Spleen (tissue), 11 donors: ENCODE data around the gene PRKAR2A. TPM values are rescaled to one million over a fixed set of nuclear protein-coding genes. Genes with fewer than 3 reads are reported as not detected.

Experiments
- DNase-seq: peaks from one replicate; pipeline ENCODE4 v3.0.0-alpha.2; 2020
- H3K27ac ChIP-seq, 8 donors: fragments of 200-600 bp; sonication (generic) in 7 of 8; 1 replicate in 4 of 8; 2 replicates in 4 of 8; pipeline versions ENCODE4 v1.5.0 to v1.8.0; 2016 to 2021; ENCODE audit warnings: inconsistent platforms in 4 of 8, mild to moderate bottlenecking in 4 of 8, moderate library complexity in 1 of 8
- H3K27me3 ChIP-seq, 7 donors: fragments of 200-600 bp; sonication (generic) in 6 of 7; replicated peaks in 1 of 7; 1 replicate in 4 of 7; 2 replicates in 3 of 7; pipeline versions ENCODE4 v1.5.0 to v1.8.0; 2016 to 2021; ENCODE audit warnings: inconsistent platforms in 3 of 7, mild to moderate bottlenecking in 1 of 7
- H3K36me3 ChIP-seq, 6 donors: fragments of 200-600 bp; sonication (generic) in 5 of 6; 1 replicate in 4 of 6; 2 replicates in 2 of 6; pipeline versions ENCODE4 v1.5.0 to v1.8.0; 2016 to 2021; ENCODE audit warnings: inconsistent platforms in 2 of 6
- H3K4me1 ChIP-seq, 6 donors: fragments of 200-600 bp; sonication (generic) in 5 of 6; 1 replicate in 3 of 6; 2 replicates in 3 of 6; pipeline versions ENCODE4 v1.5.0 to v1.8.0; 2016 to 2021; ENCODE audit warnings: inconsistent platforms in 3 of 6
- H3K4me3 ChIP-seq, 8 donors: fragments of 200-600 bp; sonication (generic) in 7 of 8; 1 replicate in 4 of 8; 2 replicates in 4 of 8; pipeline versions ENCODE4 v1.5.0 to v1.8.0; 2016 to 2021; ENCODE audit warnings: inconsistent platforms in 4 of 8, mild to moderate bottlenecking in 4 of 8, moderate library complexity in 2 of 8
- H3K9me3 ChIP-seq, 8 donors: fragments of 200-600 bp; sonication (generic) in 7 of 8; 1 replicate in 4 of 8; 2 replicates in 4 of 8; pipeline versions ENCODE4 v1.5.0 to v1.8.0; 2016 to 2021; ENCODE audit warnings: inconsistent platforms in 4 of 8
- POLR2A ChIP-seq, 3 donors: fragments of 450-650 bp; IDR thresholded peaks; one replicate each; pipeline ENCODE4 v1.5.1; 2017; ENCODE audit warnings: antibody characterized with exemption in 3 of 3, mild to moderate bottlenecking in 1 of 3
- POLR2AphosphoS5 ChIP-seq, 3 donors: sonication (generic); formaldehyde crosslinking; IDR thresholded peaks; one replicate each; pipeline ENCODE4 v1.5.1; 2017; ENCODE audit warnings: antibody characterized with exemption in 3 of 3
- WGBS, 5 donors: extraction: QIAGEN DNeasy Blood & Tissue Kit in 3 of 5; methylation state at CpG; one replicate each; pipeline versions ENCODE4 v1.1.5 to v1.1.7; 2013 to 2018; 5-methylcytosine and 5-hydroxymethylcytosine counted together
- intact Hi-C: fragments of 100-400 bp; cut with DNase I; formaldehyde crosslinking; loops from one replicate; pipeline ENCODE4 v1.15.0; 2023; ENCODE audit warnings: low total_unique reads
- polyA plus RNA-seq, 3 donors: library from polyadenylated mRNA; stranded (reverse); fragments of 200-250 nt; gene quantifications; one replicate each; pipeline ENCODE4 v1.2.1, GENCODE V29; 2013
- total RNA-seq, 7 donors: library from RNA; depleted of rRNA in 3 of 7; stranded (reverse); fragments of >200 nt in 3 of 7; fragmentation: NEBNext Ultra II Directional in 4 of 7; extraction: Animal tissue kit (Norgen Biotek cat#: 25700) in 4 of 7; gene quantifications; one replicate each; pipeline versions ENCODE4 v1.1.0 to v1.2.1, GENCODE V29; 2016 to 2021
- TF ChIP-seq, protein P1 (sequence below), 11 experiments: fragments of 200-600 bp in 7 of 11; fragments of 450-650 bp in 4 of 11; sonication (generic) in 4 of 11; IDR thresholded peaks in 8 of 11; conservative IDR thresholded peaks in 3 of 11; 1 replicate in 7 of 11; 2 replicates in 4 of 11; pipeline versions ENCODE4 v1.4.0 to v1.8.0; 2016 to 2021; ENCODE audit warnings: antibody characterized with exemption in 11 of 11, inconsistent platforms in 4 of 11, mild to moderate bottlenecking in 1 of 11
- donor health status: healthy with polysubstance abuse.
- donor health status: DM: no; HTN: no; CAD: no; lungs with moderate emphysema.
- donor health status: DM: no; HTN: no; CAD: no.
- donor health status: Bipolar disorder and iron deficiency.
- donor health status: healthy.
- donor health status: DM: no; HTN: no; CAD: no.
- donor health status: DM: yes; HTN: yes; CAD: no.

The PRKAR2A gene
- total and polyA plus RNA-seq, 10 donors = 4.8 to 38.5 (median 18.2) TPM

- WGBS, 5 donors = 0 to 1% (median 1%) methylated on average over 32 to 42 of the region's 42 CpGs
- Histone ChIP-seq H3K27ac (peak overlapping the region; percentile 79 to 98 (median 96)), H3K27me3 (no peaks in the 10 kb centered on the region), H3K36me3 (peaks cover 0 to 3% (median 0%) of the 10 kb centered on the region in 6 donors), H3K9me3 (no peaks in the 10 kb centered on the region), H3K4me1 (peaks cover 18 to 35% (median 32%) of the 10 kb centered on the region in 6 donors), H3K4me3 (peak overlapping the region; percentile 64 to 97 (median 87))
- no peak for TF ChIP-seq POLR2A (IDR thresholded peaks at IDR 0.05)
- no peak for TF ChIP-seq POLR2AphosphoS5 (IDR thresholded peaks at IDR 0.05)
- TF ChIP-seq, protein P1, sequence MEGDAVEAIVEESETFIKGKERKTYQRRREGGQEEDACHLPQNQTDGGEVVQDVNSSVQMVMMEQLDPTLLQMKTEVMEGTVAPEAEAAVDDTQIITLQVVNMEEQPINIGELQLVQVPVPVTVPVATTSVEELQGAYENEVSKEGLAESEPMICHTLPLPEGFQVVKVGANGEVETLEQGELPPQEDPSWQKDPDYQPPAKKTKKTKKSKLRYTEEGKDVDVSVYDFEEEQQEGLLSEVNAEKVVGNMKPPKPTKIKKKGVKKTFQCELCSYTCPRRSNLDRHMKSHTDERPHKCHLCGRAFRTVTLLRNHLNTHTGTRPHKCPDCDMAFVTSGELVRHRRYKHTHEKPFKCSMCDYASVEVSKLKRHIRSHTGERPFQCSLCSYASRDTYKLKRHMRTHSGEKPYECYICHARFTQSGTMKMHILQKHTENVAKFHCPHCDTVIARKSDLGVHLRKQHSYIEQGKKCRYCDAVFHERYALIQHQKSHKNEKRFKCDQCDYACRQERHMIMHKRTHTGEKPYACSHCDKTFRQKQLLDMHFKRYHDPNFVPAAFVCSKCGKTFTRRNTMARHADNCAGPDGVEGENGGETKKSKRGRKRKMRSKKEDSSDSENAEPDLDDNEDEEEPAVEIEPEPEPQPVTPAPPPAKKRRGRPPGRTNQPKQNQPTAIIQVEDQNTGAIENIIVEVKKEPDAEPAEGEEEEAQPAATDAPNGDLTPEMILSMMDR (IDR thresholded peaks at IDR 0.05 in 8 of 11, conservative IDR thresholded peaks at IDR 0.05 in 3 of 11) = no peak
- DNase-seq = peak; percentile 91
- intact Hi-C loops = loop anchor here (10.0 kb wide), 1 partner anchor 48 kb away; the partner anchor contains the start of gene SLC25A20
Observed at GRCh38 chr3:48847053-48847503, 596 bp downstream of the PRKAR2A start.

DNA sequence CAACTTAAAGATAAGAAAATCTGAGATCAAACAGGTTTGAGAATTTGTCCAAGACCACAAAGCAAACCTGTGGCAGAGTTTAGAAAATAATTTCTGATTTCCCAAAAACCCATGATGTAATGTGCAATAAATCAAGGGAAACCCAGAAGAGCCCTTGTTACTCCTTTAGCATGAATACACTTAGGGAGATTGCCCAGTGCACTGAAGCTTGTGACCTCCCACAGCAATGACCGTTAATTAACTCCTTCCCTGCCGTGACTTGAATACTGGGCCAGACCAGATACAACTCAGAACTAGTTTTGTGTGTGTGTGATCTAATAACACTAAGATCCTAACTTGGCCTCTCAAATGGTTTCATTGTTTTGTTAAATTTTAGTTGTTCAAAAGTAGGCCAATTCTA is 2.5 kb downstream of the PRKAR2A start:
- intact Hi-C loops = loop anchor here (10.0 kb wide), 1 partner anchor 50 kb away; the partner anchor contains the start of gene SLC25A20
- 65 to 82% (median 78%) methylated on average over 2 of the region's 2 CpGs for WGBS, 5 donors

GRCh38 chr3:48837163-48837562 is 10.5 kb downstream of the PRKAR2A start:
- Histone ChIP-seq H3K27me3 (no peaks in the 10 kb centered on the region), H3K36me3 (peaks cover 0 to 22% (median 0%) of the 10 kb centered on the region in 6 donors), H3K4me3 (no peak overlapping the region), H3K9me3 (no peaks in the 10 kb centered on the region), H3K4me1 (peaks cover 0 to 13% (median 0%) of the 10 kb centered on the region in 6 donors), H3K27ac (no peak overlapping the region)
- WGBS, 5 donors = 76 to 83% (median 77%) methylated on average over 2 of the region's 2 CpGs
- intact Hi-C loops = no loop called here
- no peak for TF ChIP-seq POLR2A (IDR thresholded peaks at IDR 0.05)
- TF ChIP-seq POLR2AphosphoS5 (IDR thresholded peaks at IDR 0.05) = no peak
- TF ChIP-seq, protein P1 (IDR thresholded peaks at IDR 0.05 in 8 of 11, conservative IDR thresholded peaks at IDR 0.05 in 3 of 11) = no peak
- DNase-seq = no peak

More for the DNA sequence above, 2.5 kb downstream of the PRKAR2A start:
- Histone ChIP-seq H3K27ac (no peak overlapping the region), H3K9me3 (no peaks in the 10 kb centered on the region), H3K36me3 (no peaks in the 10 kb centered on the region), H3K4me3 (peak overlapping the region in 1 of 8 donors; percentile 9), H3K27me3 (no peaks in the 10 kb centered on the region), H3K4me1 (peaks cover 18 to 35% (median 32%) of the 10 kb centered on the region in 6 donors)
- DNase-seq = no peak
- TF ChIP-seq, protein P1 (IDR thresholded peaks at IDR 0.05 in 8 of 11, conservative IDR thresholded peaks at IDR 0.05 in 3 of 11) = no peak
- TF ChIP-seq POLR2AphosphoS5 (IDR thresholded peaks at IDR 0.05) (no peak), POLR2A (IDR thresholded peaks at IDR 0.05) (no peak)

DNA sequence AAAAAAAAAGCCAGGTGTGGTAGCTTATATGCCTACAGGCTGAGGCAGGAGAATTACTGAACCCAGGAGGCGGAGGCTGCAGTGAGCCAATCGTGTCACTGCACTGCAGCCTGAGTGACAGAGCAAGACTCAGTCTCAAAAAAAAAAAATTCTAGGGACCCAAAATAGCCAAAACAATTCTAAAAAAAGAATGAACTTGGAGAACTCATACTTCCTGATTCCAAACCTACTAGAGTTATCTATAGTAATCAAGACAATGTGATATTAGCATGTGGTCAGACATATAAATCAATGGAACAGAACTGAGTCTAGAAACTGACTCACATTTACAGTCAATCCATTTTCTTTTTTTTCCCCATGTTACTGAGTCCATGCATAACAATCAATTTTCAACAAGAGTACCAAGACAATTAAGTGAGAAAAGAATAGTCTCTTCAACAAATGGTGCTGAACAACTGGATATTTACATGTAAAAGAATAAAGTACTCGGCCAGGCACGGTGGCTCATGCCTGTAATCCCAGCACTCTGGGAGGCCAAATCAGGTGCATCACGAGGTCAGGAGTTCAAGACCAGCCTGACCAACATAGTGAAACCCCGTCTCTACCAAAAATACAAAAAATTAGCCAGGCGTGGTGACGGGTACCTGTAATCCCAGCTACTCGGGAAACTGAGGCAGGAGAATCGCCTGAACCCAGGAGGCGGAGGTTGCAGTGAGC is 11.9 kb downstream of the PRKAR2A start:
- Histone ChIP-seq H3K4me3 (no peak overlapping the region), H3K4me1 (peaks cover 0 to 18% (median 0%) of the 10 kb centered on the region in 6 donors), H3K27ac (no peak overlapping the region), H3K9me3 (no peaks in the 10 kb centered on the region), H3K27me3 (no peaks in the 10 kb centered on the region), H3K36me3 (peaks cover 0 to 22% (median 0%) of the 10 kb centered on the region in 6 donors)
- no peak for DNase-seq
- WGBS, 5 donors = 92 to 96% (median 93%) methylated on average over 11 of the region's 11 CpGs
- TF ChIP-seq, protein P1 (IDR thresholded peaks at IDR 0.05 in 8 of 11, conservative IDR thresholded peaks at IDR 0.05 in 3 of 11) = no peak
- TF ChIP-seq POLR2A (IDR thresholded peaks at IDR 0.05) (no peak), POLR2AphosphoS5 (IDR thresholded peaks at IDR 0.05) (no peak)
- intact Hi-C loops = no loop called here
